ENCODE results near the gene PTGER1. TPM values are rescaled to one million over a fixed set of nuclear protein-coding genes. Genes with fewer than 3 reads are reported as not detected.

PTGER1 gene
- total and polyA plus RNA-seq, 9 of the 15 experiments (the other 6 are each of a cell fraction or from before 2014, with no cell fraction given): 0.06 to 0.36 (median 0.31) TPM; not detected in 5

DNA sequence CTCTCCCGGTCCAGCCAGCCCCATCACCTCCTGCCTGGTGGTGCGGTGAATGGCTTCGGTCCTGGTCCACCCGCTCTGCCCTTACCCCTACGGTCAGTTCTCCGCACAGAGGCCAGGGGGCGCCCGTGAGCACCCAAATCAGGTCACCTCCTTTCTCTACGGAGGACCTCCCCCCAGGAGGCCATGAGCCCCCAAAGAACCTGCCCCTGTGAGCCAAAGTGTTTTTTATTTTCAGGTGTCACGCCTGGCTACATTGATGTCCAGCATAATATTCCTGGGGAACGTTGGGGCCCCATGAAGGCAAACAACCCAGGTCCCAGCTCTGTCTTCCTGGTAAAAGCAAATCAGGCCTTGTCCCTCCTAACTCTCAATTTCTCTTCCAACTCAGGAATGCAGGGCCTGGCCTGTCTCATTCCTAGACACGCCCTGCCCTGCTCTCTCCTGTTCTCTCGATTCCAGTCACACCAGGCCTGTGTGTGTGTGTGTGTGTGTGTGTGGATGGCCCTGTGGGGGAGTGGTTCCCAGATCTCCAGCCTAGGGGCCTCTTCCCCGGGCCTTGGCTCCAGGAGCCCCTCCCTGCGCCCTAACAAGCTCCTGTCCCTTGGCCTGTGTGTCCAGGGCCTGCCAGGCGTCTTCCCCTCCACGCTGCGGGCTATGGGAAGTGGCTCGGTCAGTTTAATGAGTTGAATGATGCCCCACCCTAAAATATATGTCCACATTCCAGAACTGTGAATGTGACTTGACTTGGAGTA, 30.5 kb upstream of the PTGER1 start (continued):
- TF ChIP-seq, protein P1, sequence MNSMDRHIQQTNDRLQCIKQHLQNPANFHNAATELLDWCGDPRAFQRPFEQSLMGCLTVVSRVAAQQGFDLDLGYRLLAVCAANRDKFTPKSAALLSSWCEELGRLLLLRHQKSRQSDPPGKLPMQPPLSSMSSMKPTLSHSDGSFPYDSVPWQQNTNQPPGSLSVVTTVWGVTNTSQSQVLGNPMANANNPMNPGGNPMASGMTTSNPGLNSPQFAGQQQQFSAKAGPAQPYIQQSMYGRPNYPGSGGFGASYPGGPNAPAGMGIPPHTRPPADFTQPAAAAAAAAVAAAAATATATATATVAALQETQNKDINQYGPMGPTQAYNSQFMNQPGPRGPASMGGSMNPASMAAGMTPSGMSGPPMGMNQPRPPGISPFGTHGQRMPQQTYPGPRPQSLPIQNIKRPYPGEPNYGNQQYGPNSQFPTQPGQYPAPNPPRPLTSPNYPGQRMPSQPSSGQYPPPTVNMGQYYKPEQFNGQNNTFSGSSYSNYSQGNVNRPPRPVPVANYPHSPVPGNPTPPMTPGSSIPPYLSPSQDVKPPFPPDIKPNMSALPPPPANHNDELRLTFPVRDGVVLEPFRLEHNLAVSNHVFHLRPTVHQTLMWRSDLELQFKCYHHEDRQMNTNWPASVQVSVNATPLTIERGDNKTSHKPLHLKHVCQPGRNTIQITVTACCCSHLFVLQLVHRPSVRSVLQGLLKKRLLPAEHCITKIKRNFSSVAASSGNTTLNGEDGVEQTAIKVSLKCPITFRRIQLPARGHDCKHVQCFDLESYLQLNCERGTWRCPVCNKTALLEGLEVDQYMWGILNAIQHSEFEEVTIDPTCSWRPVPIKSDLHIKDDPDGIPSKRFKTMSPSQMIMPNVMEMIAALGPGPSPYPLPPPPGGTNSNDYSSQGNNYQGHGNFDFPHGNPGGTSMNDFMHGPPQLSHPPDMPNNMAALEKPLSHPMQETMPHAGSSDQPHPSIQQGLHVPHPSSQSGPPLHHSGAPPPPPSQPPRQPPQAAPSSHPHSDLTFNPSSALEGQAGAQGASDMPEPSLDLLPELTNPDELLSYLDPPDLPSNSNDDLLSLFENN (IDR thresholded peaks at IDR 0.05; ENCODE audit: low read depth in 2 of 2, low read length in 2 of 2): no peak
- TF ChIP-seq MCM5 (IDR thresholded peaks at IDR 0.05; ENCODE audit: low read depth) (no peak), HOXB6 (CRISPR knock-in tag; IDR thresholded peaks at IDR 0.05; ENCODE audit: borderline replicate concordance) (no peak), SUPT5H (IDR thresholded peaks at IDR 0.05) (no peak), GABPB1 (CRISPR knock-in tag; IDR thresholded peaks at IDR 0.05) (0 out of 2 replicates have a peak, but pooled peaks have one; percentile 11), CREM (IDR thresholded peaks at IDR 0.05; ENCODE audit: low read depth) (0 out of 2 replicates have a peak, but pooled peaks have one; percentile 32), ATF1 (CRISPR knock-in tag; IDR thresholded peaks at IDR 0.05) (no peak), ATF1 (tag; IDR thresholded peaks at IDR 0.05) (0 out of 2 replicates have a peak, but pooled peaks have one; percentile 17), CHD4 (IDR thresholded peaks at IDR 0.05; ENCODE audit: insufficient read depth, insufficient replicate concordance, low read depth, low read length, poor library complexity, severe bottlenecking) (no peak), ELF1 (tag; IDR thresholded peaks at IDR 0.05) (no peak), ZFX (CRISPR knock-in tag; IDR thresholded peaks at IDR 0.05) (peak; percentile 36; the same call in 1 of the 2 replicates), FOXP1 (CRISPR knock-in tag; IDR thresholded peaks at IDR 0.05) (peak; percentile 53; the same call in 1 of the 2 replicates), ARID2 (IDR thresholded peaks at IDR 0.05) (0 out of 2 replicates have a peak, but pooled peaks have one; percentile 4)
- TF ChIP-seq, protein P2, sequence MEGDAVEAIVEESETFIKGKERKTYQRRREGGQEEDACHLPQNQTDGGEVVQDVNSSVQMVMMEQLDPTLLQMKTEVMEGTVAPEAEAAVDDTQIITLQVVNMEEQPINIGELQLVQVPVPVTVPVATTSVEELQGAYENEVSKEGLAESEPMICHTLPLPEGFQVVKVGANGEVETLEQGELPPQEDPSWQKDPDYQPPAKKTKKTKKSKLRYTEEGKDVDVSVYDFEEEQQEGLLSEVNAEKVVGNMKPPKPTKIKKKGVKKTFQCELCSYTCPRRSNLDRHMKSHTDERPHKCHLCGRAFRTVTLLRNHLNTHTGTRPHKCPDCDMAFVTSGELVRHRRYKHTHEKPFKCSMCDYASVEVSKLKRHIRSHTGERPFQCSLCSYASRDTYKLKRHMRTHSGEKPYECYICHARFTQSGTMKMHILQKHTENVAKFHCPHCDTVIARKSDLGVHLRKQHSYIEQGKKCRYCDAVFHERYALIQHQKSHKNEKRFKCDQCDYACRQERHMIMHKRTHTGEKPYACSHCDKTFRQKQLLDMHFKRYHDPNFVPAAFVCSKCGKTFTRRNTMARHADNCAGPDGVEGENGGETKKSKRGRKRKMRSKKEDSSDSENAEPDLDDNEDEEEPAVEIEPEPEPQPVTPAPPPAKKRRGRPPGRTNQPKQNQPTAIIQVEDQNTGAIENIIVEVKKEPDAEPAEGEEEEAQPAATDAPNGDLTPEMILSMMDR (IDR thresholded peaks at IDR 0.05 in 2 of 3, conservative IDR thresholded peaks at IDR 0.05 in 1 of 3; ENCODE audit: insufficient read depth in 2 of 3, low read depth in 1 of 3, low read length in 3 of 3): peak; percentile 83 to 93 (median 84)
